Type B pancreatic cell (in vitro differentiated cells): Measurements from ENCODE around the gene RBM45. TPM values are rescaled to one million over a fixed set of nuclear protein-coding genes. Genes with fewer than 3 reads are reported as not detected.

Experiments used
- DNase-seq: peaks from one replicate; pipeline ENCODE4 v3.0.0; 2021; ENCODE audit warnings: mixed read lengths; ENCODE audit not compliant: unreplicated experiment; ENCODE audit errors: extremely low spot score
- H3K27ac Mint-ChIP-seq: 2 replicates; pipeline ENCODE4 v1.8.0; 2021; ENCODE audit warnings: mild to moderate bottlenecking, mixed read lengths
- H3K27me3 Mint-ChIP-seq: 2 replicates; pipeline ENCODE4 v1.8.0; 2021; ENCODE audit warnings: mixed read lengths
- H3K36me3 Mint-ChIP-seq: 2 replicates; pipeline ENCODE4 v1.8.0; 2021; ENCODE audit warnings: mixed read lengths
- H3K4me1 Mint-ChIP-seq: one replicate; pipeline ENCODE4 v1.8.0; 2021; ENCODE audit warnings: mixed read lengths; ENCODE audit not compliant: unreplicated experiment
- H3K4me3 Mint-ChIP-seq: 2 replicates; pipeline ENCODE4 v1.8.0; 2021; ENCODE audit warnings: mild to moderate bottlenecking, mixed read lengths
- H3K9me3 Mint-ChIP-seq: 2 replicates; pipeline ENCODE4 v1.8.0; 2021; ENCODE audit warnings: mixed read lengths
- CTCF ChIP-seq: fragments of 200-600 bp; sonication (generic); conservative IDR thresholded peaks from 2 replicates; pipeline ENCODE4 v1.5.0; 2021; ENCODE audit warnings: antibody characterized with exemption, mild to moderate bottlenecking
- total RNA-seq: library from RNA; stranded (reverse); gene quantifications from 2 replicates; pipeline ENCODE4 v1.2.1, GENCODE V29; 2021; ENCODE audit warnings: low replicate concordance

The RBM45 gene
- total RNA-seq, 1 donor from 2014 or later: 15.1 TPM

GRCh38 chr2:178136321-178137025 is 24.2 kb downstream of the RBM45 start:
- Mint-ChIP-seq H3K4me3 (no peak overlapping the region), H3K4me1 (peaks cover 9% of the 10 kb centered on the region), H3K27me3 (no peaks in the 10 kb centered on the region), H3K27ac (no peak overlapping the region), H3K36me3 (peaks cover 8% of the 10 kb centered on the region), H3K9me3 (no peaks in the 10 kb centered on the region)
- no peak for DNase-seq
- no peak for TF ChIP-seq CTCF

GRCh38 chr2:178142274-178143065 is 30.2 kb downstream of the RBM45 start:
- H3K4me1 Mint-ChIP-seq: peaks cover 9% of the 10 kb centered on the region
- DNase-seq: no peak
- TF ChIP-seq CTCF: no peak
- H3K4me3 Mint-ChIP-seq: no peak overlapping the region
- H3K9me3 Mint-ChIP-seq: no peaks in the 10 kb centered on the region
- H3K27me3 Mint-ChIP-seq: peaks cover 8% of the 10 kb centered on the region
- H3K36me3 Mint-ChIP-seq: no peaks in the 10 kb centered on the region
- H3K27ac Mint-ChIP-seq: peak overlapping the region; percentile 3

- peaks cover 9% of the 10 kb centered on the region for H3K4me1 Mint-ChIP-seq
- no peak for DNase-seq
- peaks cover 8% of the 10 kb centered on the region for H3K27me3 Mint-ChIP-seq
- H3K4me3 Mint-ChIP-seq: no peak overlapping the region
- TF ChIP-seq CTCF: no peak
- H3K9me3 Mint-ChIP-seq: no peaks in the 10 kb centered on the region
- no peak overlapping the region for H3K27ac Mint-ChIP-seq
- no peaks in the 10 kb centered on the region for H3K36me3 Mint-ChIP-seq
These were observed 31.2 kb downstream of the RBM45 start for GRCh38 chr2:178143481-178143880.

- DNase-seq: no peak
- H3K4me3 Mint-ChIP-seq: no peak overlapping the region
- no peak overlapping the region for H3K27ac Mint-ChIP-seq
- no peaks in the 10 kb centered on the region for H3K27me3 Mint-ChIP-seq
- no peak for TF ChIP-seq CTCF
- H3K4me1 Mint-ChIP-seq: no peaks in the 10 kb centered on the region
- no peaks in the 10 kb centered on the region for H3K36me3 Mint-ChIP-seq
- H3K9me3 Mint-ChIP-seq: no peaks in the 10 kb centered on the region
These were observed 39.8 kb downstream of the RBM45 start for GRCh38 chr2:178152033-178152432.

GRCh38 chr2:178152542-178152941 is 40.3 kb downstream of the RBM45 start:
- no peak for DNase-seq
- no peaks in the 10 kb centered on the region for H3K4me1 Mint-ChIP-seq

More at GRCh38 chr2:178152542-178152941, 40.3 kb downstream of the RBM45 start:
- Mint-ChIP-seq H3K4me3 (no peak overlapping the region), H3K27ac (no peak overlapping the region), H3K36me3 (no peaks in the 10 kb centered on the region), H3K9me3 (no peaks in the 10 kb centered on the region), H3K27me3 (no peaks in the 10 kb centered on the region)
- no peak for TF ChIP-seq CTCF
